Peyer's patch (tissue), 4 donors: ENCODE data around the gene DAW1.

Source experiments
- CTCF ChIP-seq, 6 experiments: fragments of 450-650 bp in 4 of 6; fragments of 200-600 bp in 2 of 6; sonication (generic) in 1 of 6; IDR thresholded peaks; one replicate each; pipeline ENCODE4 v1.5.1; 2017 to 2019; ENCODE audit warnings: antibody characterized with exemption in 6 of 6, mild to moderate bottlenecking in 3 of 6, moderate library complexity in 1 of 6
- POLR2A ChIP-seq, 2 donors: fragments of 450-650 bp; IDR thresholded peaks; one replicate each; pipeline ENCODE4 v1.5.1; 2017; ENCODE audit warnings: antibody characterized with exemption in 2 of 2, mild to moderate bottlenecking in 2 of 2, moderate library complexity in 2 of 2

DNA sequence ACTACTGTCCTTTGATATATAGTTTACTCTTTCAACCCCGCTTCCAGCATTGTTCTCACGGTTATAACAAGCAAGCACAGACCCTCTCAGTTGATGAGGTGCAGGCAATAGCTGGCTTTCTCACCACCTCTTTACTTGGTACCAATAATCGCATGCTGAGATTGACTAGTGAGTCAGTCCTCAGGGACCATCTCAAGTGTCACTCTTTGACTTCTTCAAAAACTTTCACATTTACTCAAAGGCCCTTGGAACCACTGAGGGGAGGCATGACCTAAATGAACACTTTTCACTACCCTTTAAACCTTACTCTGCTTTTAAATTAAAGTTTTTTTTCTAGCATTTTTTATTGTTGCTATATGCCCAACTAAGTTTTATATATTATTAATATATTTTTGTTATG lies 101.8 kb downstream of the DAW1 start:
- no peak for TF ChIP-seq CTCF (IDR thresholded peaks at IDR 0.05)
- no peak for TF ChIP-seq POLR2A (IDR thresholded peaks at IDR 0.05)
